ENCODE data around the gene SLC4A7.

GRCh38 chr3:27340534-27340933 lies 143.7 kb downstream of the SLC4A7 start:
- TF ChIP-seq CTCF (IDR thresholded peaks at IDR 0.05 in 4 of 5, conservative IDR thresholded peaks at IDR 0.05 in 1 of 5) (no peak), POLR2A (IDR thresholded peaks at IDR 0.05) (no peak)

All from gastrocnemius medialis (tissue), 4 donors.